MM.1S (cell line): Measurements from ENCODE around the gene PLCD4.

Experiments used
- DNase-seq: peaks from one replicate; pipeline ENCODE4 v3.0.0-alpha.2; 2015
- H2AFZ ChIP-seq: fragments of 300-600 bp; sonication (generic); 2 replicates; pipeline ENCODE4 v1.6.0; 2016; ENCODE audit warnings: antibody characterized with exemption, low read length
- H3F3A ChIP-seq: fragments of 300-600 bp; sonication (generic); 2 replicates; pipeline ENCODE4 v1.6.1; 2016; ENCODE audit warnings: mild to moderate bottlenecking, antibody characterized with exemption, low read length, moderate library complexity, mixed read lengths; ENCODE audit not compliant: insufficient read depth
- H3K27ac ChIP-seq: fragments of 300-600 bp; sonication (generic); 2 replicates; pipeline ENCODE4 v1.5.1; 2016; ENCODE audit warnings: mild to moderate bottlenecking, low read length
- H3K27me3 ChIP-seq: fragments of 300-600 bp; sonication (generic); replicated peaks from 2 replicates; pipeline ENCODE4 v1.6.0; 2016; ENCODE audit warnings: low read length; ENCODE audit not compliant: insufficient read depth
- H3K36me3 ChIP-seq: fragments of 300-600 bp; sonication (generic); replicated peaks from 2 replicates; pipeline ENCODE4 v1.6.1; 2016; ENCODE audit warnings: mild to moderate bottlenecking, low read length, mixed read lengths; ENCODE audit not compliant: insufficient read depth
- H3K4me1 ChIP-seq: fragments of 300-600 bp; sonication (generic); 2 replicates; pipeline ENCODE4 v1.6.1; 2016; ENCODE audit warnings: low read length, mixed read lengths
- H3K4me2 ChIP-seq: fragments of 300-600 bp; sonication (generic); 2 replicates; pipeline ENCODE4 v1.6.0; 2016; ENCODE audit warnings: low read depth, low read length
- H3K4me3 ChIP-seq: fragments of 300-600 bp; sonication (generic); 2 replicates; pipeline ENCODE4 v1.5.1; 2016; ENCODE audit warnings: low read length, mixed read lengths
- H3K79me2 ChIP-seq: fragments of 300-600 bp; sonication (generic); 2 replicates; pipeline ENCODE4 v1.6.1; 2016; ENCODE audit warnings: mixed run types, low read length, mixed read lengths
- H3K9ac ChIP-seq: fragments of 300-600 bp; sonication (generic); 2 replicates; pipeline ENCODE4 v1.6.1; 2016; ENCODE audit warnings: low read length, mixed read lengths
- H3K9me2 ChIP-seq: fragments of 300-600 bp; sonication (generic); replicated peaks from 2 replicates; pipeline ENCODE4 v1.6.1; 2016; ENCODE audit warnings: mild to moderate bottlenecking, low read length, mixed read lengths; ENCODE audit not compliant: insufficient read depth
- H3K9me3 ChIP-seq: fragments of 300-600 bp; sonication (generic); replicated peaks from 2 replicates; pipeline ENCODE4 v1.6.1; 2016; ENCODE audit warnings: mild to moderate bottlenecking, low read length, mixed read lengths; ENCODE audit not compliant: insufficient read depth
- H4K20me1 ChIP-seq: fragments of 300-600 bp; sonication (generic); 2 replicates; pipeline ENCODE4 v1.6.1; 2016; ENCODE audit warnings: mild to moderate bottlenecking, low read length, moderate library complexity, mixed read lengths; ENCODE audit not compliant: insufficient read depth
- EZH2 ChIP-seq: fragments of 300-600 bp; sonication (generic); optimal IDR thresholded peaks from 2 replicates; pipeline ENCODE3; 2017; ENCODE audit warnings: low read depth, mild to moderate bottlenecking, antibody characterized with exemption, low read length, mixed read lengths
- EZH2phosphoT487 ChIP-seq: fragments of 300-600 bp; sonication (generic); IDR thresholded peaks from 2 replicates; pipeline ENCODE4 v1.6.1; 2018; ENCODE audit warnings: antibody characterized with exemption, low read length
- TF ChIP-seq, protein P1 (sequence below): fragments of 300-600 bp; sonication (generic); IDR thresholded peaks from 2 replicates; pipeline ENCODE4 v1.5.1; 2016; ENCODE audit warnings: antibody characterized with exemption, low read length, mixed read lengths

Gene PLCD4

DNA sequence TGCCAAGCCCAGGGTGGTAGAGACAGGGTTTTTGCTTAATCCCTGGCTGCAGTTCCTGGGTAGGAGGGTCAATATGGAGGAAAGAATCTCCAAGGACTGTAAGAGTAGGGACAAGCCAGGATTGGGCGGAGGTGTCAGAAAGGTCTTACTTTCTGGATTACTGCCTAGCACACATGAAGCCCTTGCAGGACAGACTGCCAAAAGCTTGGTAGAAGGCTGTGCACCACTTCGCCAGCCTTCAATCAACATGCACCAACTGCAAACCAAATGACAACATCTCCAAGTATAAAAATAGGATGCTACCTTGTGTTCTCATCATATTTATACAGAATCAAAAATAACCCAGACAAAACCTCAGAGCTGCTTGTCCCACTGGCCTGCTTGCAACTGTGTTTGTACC is 48.1 kb downstream of the PLCD4 start:
- H3K4me1 ChIP-seq = peaks cover 12% of the 10 kb centered on the region
- no peak overlapping the region for H3K4me3 ChIP-seq
- H3K79me2 ChIP-seq = peaks cover 67% of the 10 kb centered on the region
- no peaks in the 10 kb centered on the region for H3K9me3 ChIP-seq
- no peaks in the 10 kb centered on the region for H3F3A ChIP-seq
- no peak overlapping the region for H2AFZ ChIP-seq
- no peaks in the 10 kb centered on the region for H4K20me1 ChIP-seq
- no peaks in the 10 kb centered on the region for H3K27me3 ChIP-seq
- H3K36me3 ChIP-seq = peaks cover 5% of the 10 kb centered on the region; the same call in 1 of the 2 replicates
- H3K27ac ChIP-seq = no peak overlapping the region
- H3K4me2 ChIP-seq = no peak overlapping the region
- DNase-seq = no peak
- no peak for TF ChIP-seq EZH2phosphoT487
- H3K9me2 ChIP-seq = no peaks in the 10 kb centered on the region
- H3K9ac ChIP-seq = no peak overlapping the region

DNA sequence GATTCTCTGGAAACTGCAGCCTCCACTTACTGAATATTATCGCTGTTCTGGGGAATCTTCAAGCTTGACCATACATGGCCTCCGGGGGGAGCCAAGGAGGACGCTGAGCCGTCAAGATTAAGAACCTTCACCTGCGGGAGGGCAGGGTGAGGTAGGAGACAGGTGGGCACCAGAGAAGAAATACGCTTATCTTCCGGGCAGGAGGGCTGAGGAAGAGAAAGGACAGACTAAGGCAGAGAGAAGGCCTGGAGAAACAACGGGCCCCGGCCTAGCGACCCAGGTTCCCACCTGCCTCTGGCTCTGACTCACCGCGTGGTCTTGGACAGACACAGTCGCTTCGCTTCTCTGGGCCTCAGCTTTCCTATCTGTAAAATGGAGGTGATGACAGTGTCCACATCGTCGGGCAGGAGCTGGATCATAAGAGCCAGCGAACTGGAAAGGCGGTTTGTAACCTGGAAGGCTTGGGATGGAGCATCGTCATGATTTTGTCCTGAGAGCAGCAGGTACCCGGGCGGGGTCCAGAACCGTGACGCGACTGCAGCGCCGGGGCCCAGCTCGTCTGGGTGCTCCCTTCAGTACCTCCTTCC is 51.1 kb downstream of the PLCD4 start:
- Histone ChIP-seq H3K36me3 (no peaks in the 10 kb centered on the region), H3K27me3 (no peaks in the 10 kb centered on the region), H3K79me2 (peaks cover 70% of the 10 kb centered on the region), H3K4me1 (peaks cover 13% of the 10 kb centered on the region), H4K20me1 (no peaks in the 10 kb centered on the region), H2AFZ (peak overlapping the region; percentile 86), H3F3A (no peaks in the 10 kb centered on the region), H3K4me3 (peak overlapping the region; percentile 92), H3K9ac (peak overlapping the region; percentile 84), H3K9me2 (no peaks in the 10 kb centered on the region), H3K4me2 (peak overlapping the region; percentile 59), H3K9me3 (no peaks in the 10 kb centered on the region), H3K27ac (peak overlapping the region; percentile 56; the same call in 1 of the 2 replicates)
- no peak for TF ChIP-seq EZH2
- TF ChIP-seq, protein P1, sequence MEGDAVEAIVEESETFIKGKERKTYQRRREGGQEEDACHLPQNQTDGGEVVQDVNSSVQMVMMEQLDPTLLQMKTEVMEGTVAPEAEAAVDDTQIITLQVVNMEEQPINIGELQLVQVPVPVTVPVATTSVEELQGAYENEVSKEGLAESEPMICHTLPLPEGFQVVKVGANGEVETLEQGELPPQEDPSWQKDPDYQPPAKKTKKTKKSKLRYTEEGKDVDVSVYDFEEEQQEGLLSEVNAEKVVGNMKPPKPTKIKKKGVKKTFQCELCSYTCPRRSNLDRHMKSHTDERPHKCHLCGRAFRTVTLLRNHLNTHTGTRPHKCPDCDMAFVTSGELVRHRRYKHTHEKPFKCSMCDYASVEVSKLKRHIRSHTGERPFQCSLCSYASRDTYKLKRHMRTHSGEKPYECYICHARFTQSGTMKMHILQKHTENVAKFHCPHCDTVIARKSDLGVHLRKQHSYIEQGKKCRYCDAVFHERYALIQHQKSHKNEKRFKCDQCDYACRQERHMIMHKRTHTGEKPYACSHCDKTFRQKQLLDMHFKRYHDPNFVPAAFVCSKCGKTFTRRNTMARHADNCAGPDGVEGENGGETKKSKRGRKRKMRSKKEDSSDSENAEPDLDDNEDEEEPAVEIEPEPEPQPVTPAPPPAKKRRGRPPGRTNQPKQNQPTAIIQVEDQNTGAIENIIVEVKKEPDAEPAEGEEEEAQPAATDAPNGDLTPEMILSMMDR = peak; percentile 69
- peak; percentile 85 for DNase-seq

DNA sequence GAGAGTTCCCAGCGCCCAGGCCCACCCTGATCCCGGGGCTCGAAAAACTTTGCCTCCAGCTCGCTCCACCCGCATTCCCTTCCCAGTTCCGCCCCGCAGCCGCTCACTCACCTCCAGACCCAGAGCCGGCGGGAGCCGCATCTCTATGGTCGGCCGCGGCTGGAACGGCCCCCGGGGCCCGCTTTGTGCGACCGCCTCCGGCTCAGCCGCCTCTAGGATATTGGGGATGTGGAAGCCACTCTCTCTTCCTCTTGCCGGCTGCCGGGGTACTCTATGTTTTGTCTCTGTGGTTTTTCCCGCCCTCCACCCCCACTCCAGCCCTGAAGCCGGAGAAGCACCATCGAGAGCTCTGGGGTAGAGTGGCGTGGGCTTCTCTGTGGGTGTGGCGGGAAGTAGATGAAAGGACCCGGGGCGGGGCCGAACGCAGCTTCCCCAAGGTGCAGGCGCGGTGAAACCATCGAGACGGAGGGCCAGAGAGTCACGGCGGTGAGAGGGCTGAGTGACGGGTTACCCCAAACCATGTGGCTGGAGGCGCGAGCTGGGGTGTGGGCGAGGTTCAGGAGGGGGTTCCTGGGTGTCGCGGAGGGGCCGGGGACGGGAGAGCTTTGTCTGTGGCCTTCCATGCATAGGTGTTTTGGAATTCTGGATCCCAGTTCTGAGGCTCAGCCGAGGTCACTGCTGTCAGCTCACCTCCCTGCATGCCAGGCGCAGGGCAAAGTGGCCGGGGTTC is 51.7 kb downstream of the PLCD4 start, which contains the start of the genes BCS1L and ZNF142:
TSS of gene BCS1L (plus strand) at position 426 of the 730 bp plus-strand sequence. CDS start 1,305 bp downstream, outside the sequence.
TSS of gene ZNF142 (minus strand) at position 366 of the 730 bp plus-strand sequence. CDS start 3,194 bp downstream, outside the sequence.
- no peaks in the 10 kb centered on the region for H3K36me3 ChIP-seq

More for the DNA sequence above, 51.7 kb downstream of the PLCD4 start, which contains the start of the genes BCS1L and ZNF142:
- TF ChIP-seq, protein P1 = no peak
- TF ChIP-seq EZH2 (no peak), EZH2phosphoT487 (no peak)
- H3F3A ChIP-seq = no peaks in the 10 kb centered on the region
- H3K27ac ChIP-seq = peak within 1 kb of the TSS; percentile 56; the same call in 1 of the 2 replicates
- peak within 1 kb of the TSS; percentile 84 for H3K9ac ChIP-seq
- H3K27me3 ChIP-seq = no peaks in the 10 kb centered on the region
- peak; percentile 96 for DNase-seq
- no peaks in the 10 kb centered on the region for H4K20me1 ChIP-seq
- peak within 1 kb of the TSS; percentile 94 for H3K4me2 ChIP-seq
- no peaks in the 10 kb centered on the region for H3K9me2 ChIP-seq
- H3K79me2 ChIP-seq = peaks cover 69% of the 10 kb centered on the region
- H3K4me1 ChIP-seq = peaks cover 13% of the 10 kb centered on the region
- H2AFZ ChIP-seq = peak within 1 kb of the TSS; percentile 86
- H3K9me3 ChIP-seq = no peaks in the 10 kb centered on the region
- peak within 1 kb of the TSS; percentile 92 for H3K4me3 ChIP-seq
